Vagina (tissue), 2 donors: Measurements from ENCODE around the gene RIMBP3C.

Experiments used
- CTCF ChIP-seq, 3 experiments: fragments of 450-650 bp in 2 of 3; fragments of 200-600 bp in 1 of 3; sonication (generic) in 1 of 3; IDR thresholded peaks; one replicate each; pipeline ENCODE4 v1.5.1; 2017 to 2019; ENCODE audit warnings: antibody characterized with exemption in 3 of 3, mild to moderate bottlenecking in 2 of 3, moderate library complexity in 2 of 3
- POLR2A ChIP-seq, 2 donors: fragments of 450-650 bp; IDR thresholded peaks; one replicate each; pipeline ENCODE4 v1.6.1; 2017; ENCODE audit warnings: antibody characterized with exemption in 2 of 2, mild to moderate bottlenecking in 2 of 2, moderate library complexity in 2 of 2
- POLR2AphosphoS5 ChIP-seq, 2 donors: sonication (generic); formaldehyde crosslinking; IDR thresholded peaks; one replicate each; pipeline ENCODE4 v1.9.0; 2017; ENCODE audit warnings: antibody characterized with exemption in 2 of 2, mild to moderate bottlenecking in 2 of 2, low read depth in 1 of 2; ENCODE audit not compliant: insufficient read depth in 1 of 2

- TF ChIP-seq CTCF (IDR thresholded peaks at IDR 0.05) (no peak), POLR2AphosphoS5 (IDR thresholded peaks at IDR 0.05; ENCODE audit: insufficient read depth in 1 of 2, low read depth in 1 of 2) (no peak), POLR2A (IDR thresholded peaks at IDR 0.05) (no peak)
Observed at GRCh38 chr22:21598302-21598701, 47.0 kb upstream of the RIMBP3C start.
